Gastroesophageal sphincter (tissue), 3 donors: ENCODE results near the gene ENTPD3.

Source experiments
- CTCF ChIP-seq, 4 experiments: fragments of 200-600 bp in 2 of 4; fragments of 450-650 bp in 2 of 4; sonication (generic) in 1 of 4; IDR thresholded peaks; one replicate each; pipeline ENCODE4 v1.5.1; 2017 to 2019; ENCODE audit warnings: antibody characterized with exemption in 4 of 4, mild to moderate bottlenecking in 2 of 4, moderate library complexity in 2 of 4
- EP300 ChIP-seq: sonication (generic); formaldehyde crosslinking; IDR thresholded peaks from one replicate; pipeline ENCODE4 v1.6.1; 2017; ENCODE audit warnings: antibody characterized with exemption, mild to moderate bottlenecking
- POLR2A ChIP-seq, 2 donors: fragments of 450-650 bp; IDR thresholded peaks; one replicate each; pipeline ENCODE4 v1.6.1; 2017; ENCODE audit warnings: antibody characterized with exemption in 2 of 2, mild to moderate bottlenecking in 2 of 2, moderate library complexity in 1 of 2
- POLR2AphosphoS5 ChIP-seq: sonication (generic); formaldehyde crosslinking; IDR thresholded peaks from one replicate; pipeline ENCODE4 v1.6.1; 2017; ENCODE audit warnings: antibody characterized with exemption

- TF ChIP-seq POLR2AphosphoS5 (no peak), CTCF (IDR thresholded peaks at IDR 0.05) (no peak), EP300 (no peak), POLR2A (IDR thresholded peaks at IDR 0.05) (no peak)
Measured at GRCh38 chr3:40450438-40450837, 63.5 kb downstream of the ENTPD3 start.
